NAMALWA (cell line): ENCODE results near the gene CLDN4.
A peak's percentile ranks its signal among the peaks of the same experiment; 100 is the strongest.
"Not testable (repeated sequence)": the region's sequence is repeated elsewhere in the genome, so short reads cannot be mapped to it uniquely, and the experiment has no call there.

Experiments used
- DNase-seq: peaks from one replicate; pipeline ENCODE4 v3.0.0-alpha.2; 2015; ENCODE audit warnings: low spot score

Gene CLDN4

GRCh38 chr7:73842067-73842976 lies 11.5 kb downstream of the CLDN4 start, which contains the start of gene METTL27:
TSS of gene METTL27 (minus strand) at chr7:73842516. CDS start at chr7:73842140, 376 bp downstream.
- peak; percentile 97 for DNase-seq

DNA sequence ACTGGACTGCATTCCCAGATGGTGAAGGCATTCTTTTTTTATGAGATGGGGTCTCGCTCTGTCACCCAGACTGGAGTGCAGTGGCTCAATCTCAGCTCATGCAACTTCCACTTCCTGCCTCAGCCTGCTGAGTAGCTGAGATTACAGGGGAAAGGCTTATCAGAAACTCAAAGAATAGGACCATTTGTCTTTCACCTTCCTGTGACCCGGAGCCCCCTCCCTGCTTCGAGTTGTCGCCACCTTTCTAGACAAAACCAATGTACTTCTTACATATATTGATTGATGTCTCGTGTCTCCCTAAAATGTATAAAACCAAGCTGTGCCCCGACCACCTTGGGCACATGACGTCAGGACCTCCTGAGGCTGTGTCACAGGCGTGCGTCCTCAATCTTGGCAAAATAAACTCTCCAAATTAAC lies 13.3 kb downstream of the CLDN4 start:
- DNase-seq: peak; percentile 38

GRCh38 chr7:73844848-73845460 lies 14.2 kb downstream of the CLDN4 start:
- DNase-seq: no peak

DNA sequence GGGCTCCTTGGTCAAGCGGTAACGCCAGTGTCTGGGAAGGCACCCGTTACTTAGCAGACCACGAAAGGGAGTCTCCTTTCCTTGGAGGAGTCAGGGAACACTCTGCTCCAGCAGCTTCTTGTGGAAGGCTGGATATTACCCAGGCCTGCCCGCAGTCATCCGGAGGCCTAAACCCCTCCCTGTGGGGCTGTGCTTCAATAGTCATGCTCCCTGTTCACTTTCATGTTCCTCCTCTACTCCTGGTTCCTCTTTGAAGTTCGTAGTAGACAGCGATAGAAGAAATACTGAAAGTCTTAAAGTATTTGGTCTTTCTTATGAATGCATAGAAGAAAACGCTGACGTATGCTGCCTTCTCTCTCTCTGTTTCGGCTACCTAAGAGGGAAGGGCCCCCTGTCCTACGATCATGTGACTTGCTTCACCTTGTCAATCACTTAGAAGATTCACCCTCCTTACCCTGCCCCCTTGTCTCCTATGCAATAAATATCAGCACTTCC lies 15.0 kb downstream of the CLDN4 start:
- not testable (repeated sequence) for DNase-seq

DNA sequence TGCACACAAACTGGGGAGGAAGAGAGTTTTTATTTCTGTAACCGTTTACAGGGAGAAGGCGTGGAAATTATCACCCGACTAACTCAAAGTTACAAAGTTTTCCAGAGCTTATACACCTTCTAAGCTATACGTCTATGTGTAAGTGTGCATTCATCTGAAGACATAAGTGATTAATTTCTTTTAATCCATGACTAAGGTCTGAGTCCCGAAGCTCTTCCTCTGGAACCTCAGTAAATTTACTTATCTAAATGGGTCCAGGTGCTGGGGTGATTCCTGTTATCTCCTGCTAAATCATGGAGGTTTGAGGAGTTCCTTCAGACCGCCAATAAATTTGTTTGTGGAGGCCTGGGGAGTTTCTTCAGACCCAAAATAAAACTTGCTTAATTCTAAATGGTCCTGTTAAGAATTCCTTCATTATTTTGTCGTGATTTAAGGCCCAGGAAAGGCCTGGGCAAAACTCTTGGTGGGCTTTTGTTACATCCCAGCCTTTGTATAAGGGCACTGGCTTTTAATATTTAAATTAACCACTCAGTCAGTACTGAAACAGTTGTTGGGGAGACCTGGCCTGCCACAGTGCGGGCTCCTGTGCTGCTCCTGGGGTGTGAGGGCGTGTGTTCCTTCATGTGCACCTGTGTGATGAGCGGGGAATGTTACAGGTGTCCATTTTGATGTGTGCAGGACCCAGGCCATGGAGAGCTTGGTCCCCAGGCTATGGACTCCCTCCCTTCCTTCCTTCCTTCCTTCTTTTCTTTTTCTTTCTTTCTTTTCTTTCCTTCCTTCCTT lies 17.3 kb downstream of the CLDN4 start:
- DNase-seq: no peak

- no peak for DNase-seq
Measured at GRCh38 chr7:73850781-73851207, 20.0 kb downstream of the CLDN4 start.

GRCh38 chr7:73851410-73852338 lies 20.9 kb downstream of the CLDN4 start:
- DNase-seq: peak; percentile 93

GRCh38 chr7:73852500-73852899 lies 21.7 kb downstream of the CLDN4 start:
- no peak for DNase-seq

GRCh38 chr7:73856941-73857340 lies 26.1 kb downstream of the CLDN4 start:
- no peak for DNase-seq

- peak; percentile 41 for DNase-seq
Measured at GRCh38 chr7:73858807-73859206, 28.0 kb downstream of the CLDN4 start.

- DNase-seq: no peak
Measured at GRCh38 chr7:73860859-73861258, 30.1 kb downstream of the CLDN4 start, which contains the start of gene TMEM270. TSS of gene TMEM270 (plus strand) at chr7:73861159. CDS start at chr7:73861195, 36 bp downstream.

- DNase-seq: no peak
Measured at GRCh38 chr7:73861305-73861704, 30.5 kb downstream of the CLDN4 start.

DNA sequence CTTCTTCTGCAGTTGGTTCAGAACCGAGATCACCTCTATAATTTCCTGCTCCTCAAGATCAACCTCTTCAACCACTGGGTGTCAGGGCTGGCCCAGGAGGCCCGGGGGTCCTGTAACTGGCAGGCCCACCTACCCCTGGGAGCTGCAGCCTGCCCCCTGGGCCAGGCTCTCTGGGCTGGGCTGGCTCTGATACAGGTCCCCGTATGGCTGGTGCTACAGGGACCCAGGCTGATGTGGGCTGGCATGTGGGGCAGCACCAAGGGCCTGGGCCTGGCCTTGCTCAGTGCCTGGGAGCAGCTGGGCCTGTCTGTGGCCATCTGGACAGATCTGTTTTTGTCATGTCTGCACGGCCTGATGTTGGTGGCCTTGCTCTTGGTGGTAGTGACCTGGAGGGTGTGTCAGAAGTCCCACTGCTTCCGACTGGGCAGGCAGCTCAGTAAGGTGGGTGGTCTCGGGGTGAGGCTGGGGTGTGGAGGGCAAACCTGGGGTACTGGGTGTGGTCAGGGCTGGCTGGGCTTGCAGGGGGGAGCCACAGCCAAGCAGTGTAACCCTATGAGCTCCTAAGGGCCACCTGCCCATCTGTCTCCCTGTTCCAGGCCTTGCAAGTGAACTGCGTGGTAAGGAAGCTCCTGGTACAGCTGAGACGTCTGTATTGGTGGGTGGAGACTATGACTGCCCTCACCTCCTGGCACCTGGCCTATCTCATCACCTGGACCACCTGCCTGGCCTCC lies 34.4 kb downstream of the CLDN4 start:
- no peak for DNase-seq

GRCh38 chr7:73865738-73866445 lies 35.1 kb downstream of the CLDN4 start:
- peak; percentile 85 for DNase-seq

- no peak for DNase-seq
Measured at GRCh38 chr7:73866446-73866767, 35.6 kb downstream of the CLDN4 start.

- no peak for DNase-seq
Measured at GRCh38 chr7:73869011-73869798, 38.4 kb downstream of the CLDN4 start.

- DNase-seq: no peak
Measured at GRCh38 chr7:73870041-73870492, 39.3 kb downstream of the CLDN4 start.

DNA sequence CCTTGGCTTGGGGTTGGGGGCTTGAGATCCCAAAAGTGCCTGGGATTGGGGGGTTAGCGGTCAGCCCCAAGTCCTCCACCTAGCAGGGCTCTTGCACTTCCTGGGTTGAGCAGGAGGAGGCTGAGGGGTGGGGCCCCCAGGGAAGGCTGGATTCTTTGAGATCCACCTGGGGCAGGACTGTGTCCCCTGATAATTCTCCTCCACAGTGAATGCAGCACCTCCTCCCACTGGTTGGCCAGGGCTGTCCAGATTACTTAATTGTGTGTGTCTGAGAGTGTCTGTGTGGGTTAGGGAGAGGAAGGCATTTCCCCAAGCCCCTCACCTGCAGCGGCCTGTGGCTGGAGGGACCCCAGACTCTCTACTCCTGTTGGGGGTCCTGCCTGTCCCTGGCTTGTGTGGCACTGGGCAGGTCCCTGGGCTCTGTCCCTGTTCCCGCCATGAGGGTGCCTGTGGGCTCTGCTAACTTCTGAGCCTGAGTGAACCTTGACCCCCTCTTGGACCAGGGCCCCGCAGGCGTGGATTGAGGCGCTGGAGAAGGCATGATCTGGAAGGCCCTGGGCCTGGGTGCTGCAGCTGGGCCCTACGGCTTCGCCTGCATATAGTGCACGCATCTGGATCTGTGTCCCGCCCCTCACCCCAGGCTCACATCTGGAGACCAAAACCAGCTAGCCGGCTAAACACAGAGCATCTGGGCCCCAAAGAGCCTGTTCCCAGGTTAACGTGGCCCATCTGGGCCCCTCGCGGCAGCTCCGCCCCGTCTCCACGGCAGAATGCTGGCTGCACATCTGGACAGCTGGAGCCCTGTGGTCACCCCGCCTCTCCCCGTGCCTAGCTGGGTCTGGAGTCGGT lies 40.6 kb downstream of the CLDN4 start:
- no peak for DNase-seq
